HL-60/S4 (cell line): ENCODE measurements around the gene SEMA6B.
"Not testable (repeated sequence)": the region's sequence is repeated elsewhere in the genome, so short reads cannot be mapped to it uniquely, and the experiment has no call there.

ENCODE experiments used
- in situ Hi-C: fragments of 300-500 bp; cut with MboI; formaldehyde crosslinking; loops from 2 replicates; pipeline ENCODE4 v1.14.3; 2022; ENCODE audit warnings: low sequenced_read_pairs

The SEMA6B gene

DNA sequence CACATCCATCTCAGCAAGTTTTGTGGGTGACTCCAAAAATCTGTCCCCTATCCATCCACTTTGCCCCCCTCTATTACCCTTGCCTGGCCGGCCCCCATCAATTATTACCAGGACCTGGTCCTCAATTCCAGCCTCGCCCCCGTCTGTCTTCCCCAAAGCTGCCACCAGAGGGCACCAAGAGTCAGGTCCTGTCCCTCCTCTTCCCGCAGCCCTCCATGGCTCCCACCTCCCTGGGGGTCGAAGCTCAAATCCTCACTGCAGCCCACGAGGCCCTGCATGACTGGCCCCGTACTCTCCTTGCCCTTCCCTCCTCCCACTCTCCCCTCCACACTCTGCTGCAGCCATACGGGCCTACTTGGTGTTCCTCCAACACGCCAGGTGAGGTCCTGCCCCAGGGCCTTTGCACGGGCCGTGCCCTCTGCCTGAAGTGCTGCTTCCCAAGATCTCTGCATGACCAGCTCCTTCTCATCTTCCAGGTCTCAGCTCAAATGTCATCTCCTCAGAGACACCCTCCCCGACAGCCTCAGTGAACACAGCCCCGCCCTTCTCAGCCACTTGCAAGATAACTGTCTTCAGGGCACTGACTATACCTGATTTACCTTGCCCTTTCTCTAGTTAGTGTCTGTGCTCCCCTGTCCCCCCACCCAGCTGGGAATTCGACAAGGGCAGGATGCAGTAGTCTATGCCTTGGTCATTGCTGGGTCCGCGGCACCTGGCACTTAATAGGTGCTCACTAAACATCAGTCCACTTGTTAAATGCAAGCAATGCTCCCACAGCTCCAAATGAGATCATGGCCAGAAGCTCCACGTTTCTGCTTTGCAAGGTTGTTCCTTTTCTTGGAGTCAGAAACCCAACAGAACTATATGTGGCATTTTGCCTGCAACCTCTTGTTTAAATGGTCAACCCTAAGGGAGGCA lies 16.8 kb upstream of the SEMA6B start:
- in situ Hi-C loops: loop anchor here (5.0 kb wide), 1 partner anchor 56 kb away; no protein-coding TSS in a partner anchor

DNA sequence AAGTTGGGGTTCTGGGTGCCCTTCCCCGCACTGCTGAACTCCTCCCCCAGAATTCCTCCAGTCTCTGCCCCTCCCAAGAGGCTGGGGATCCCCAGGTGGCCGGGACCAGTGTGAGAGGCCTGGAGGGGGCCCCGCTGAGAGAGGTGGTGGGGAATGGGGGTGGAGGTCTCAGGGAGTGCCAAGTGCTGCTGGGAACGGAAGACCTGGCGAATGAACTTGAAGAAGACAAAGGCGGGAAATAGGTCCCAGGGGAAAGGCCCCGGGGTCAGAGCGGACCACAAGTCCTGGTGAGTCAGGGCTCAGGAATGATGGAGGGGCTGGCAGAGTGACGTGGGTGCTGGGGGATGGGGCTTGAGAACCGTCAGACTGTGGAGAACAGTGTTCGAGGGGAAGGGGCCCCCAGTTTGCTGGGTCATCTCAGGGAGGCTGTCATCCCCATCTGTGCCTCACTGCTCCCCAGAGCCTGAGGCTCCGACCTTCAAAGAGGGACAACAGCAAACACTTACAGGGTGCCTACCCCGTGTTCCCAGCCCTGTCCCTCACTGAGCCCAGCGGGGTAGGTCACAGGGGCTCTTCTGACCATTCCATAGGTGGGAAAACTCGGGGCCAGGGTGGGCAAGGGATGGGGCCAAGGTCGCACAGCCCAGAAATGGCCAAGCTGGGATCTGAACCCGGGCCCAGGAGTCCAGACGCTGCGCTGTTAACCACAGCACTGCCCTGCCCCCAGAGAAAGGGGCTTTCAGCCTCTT lies 16.0 kb upstream of the SEMA6B start:
- in situ Hi-C loops: loop anchor here (5.0 kb wide), 1 partner anchor 57 kb away; no protein-coding TSS in a partner anchor

DNA sequence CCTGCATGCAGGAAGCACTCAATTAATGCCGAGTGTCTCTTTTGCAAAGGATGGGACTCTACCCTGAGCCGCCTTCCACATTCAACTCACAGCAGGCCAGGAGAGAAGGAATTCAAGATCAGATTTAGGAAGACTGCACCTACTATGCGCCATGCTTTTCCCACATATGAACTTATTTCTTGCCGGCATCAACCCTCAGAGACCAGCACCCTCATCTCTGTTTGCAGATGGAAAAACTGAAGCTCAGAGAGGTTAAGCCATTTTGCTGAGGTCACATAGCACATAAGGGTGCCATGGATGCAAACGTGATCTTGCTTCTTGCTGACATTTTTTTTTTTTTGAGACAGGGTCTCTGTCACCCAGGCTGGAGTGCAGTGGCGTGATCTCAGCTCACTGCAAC lies 14.2 kb upstream of the SEMA6B start:
- in situ Hi-C loops: no loop called here

DNA sequence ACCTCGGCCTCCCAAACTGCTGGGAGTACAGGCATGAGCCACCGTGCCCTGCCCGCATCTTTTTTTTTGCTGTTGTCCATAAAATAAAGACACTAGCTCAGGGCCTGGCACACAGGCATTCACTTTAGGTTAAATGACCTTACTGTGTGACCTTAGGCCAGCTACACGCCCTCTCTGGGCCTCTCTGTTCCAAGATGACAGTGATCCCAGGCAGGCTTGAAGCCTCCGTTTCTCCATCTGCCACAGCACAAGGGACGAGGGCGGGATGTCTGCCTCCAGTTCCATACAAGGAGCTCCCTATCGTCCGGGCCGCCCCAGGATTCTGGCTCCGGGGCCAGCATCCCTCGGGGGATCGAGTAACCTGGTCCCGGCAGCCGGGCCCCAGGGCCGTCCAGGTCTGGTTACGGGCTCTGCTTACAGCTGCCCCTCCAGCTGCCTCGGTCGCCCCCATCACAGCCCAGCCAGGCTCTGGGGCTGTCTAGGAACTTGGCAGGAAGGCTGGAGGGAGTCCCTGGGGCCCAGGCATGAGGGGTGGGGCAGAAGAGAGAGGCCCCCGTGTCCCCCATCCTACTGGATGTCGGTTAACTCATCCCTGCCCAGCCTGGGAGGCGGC lies 11.9 kb upstream of the SEMA6B start:
- in situ Hi-C loops: no loop called here

DNA sequence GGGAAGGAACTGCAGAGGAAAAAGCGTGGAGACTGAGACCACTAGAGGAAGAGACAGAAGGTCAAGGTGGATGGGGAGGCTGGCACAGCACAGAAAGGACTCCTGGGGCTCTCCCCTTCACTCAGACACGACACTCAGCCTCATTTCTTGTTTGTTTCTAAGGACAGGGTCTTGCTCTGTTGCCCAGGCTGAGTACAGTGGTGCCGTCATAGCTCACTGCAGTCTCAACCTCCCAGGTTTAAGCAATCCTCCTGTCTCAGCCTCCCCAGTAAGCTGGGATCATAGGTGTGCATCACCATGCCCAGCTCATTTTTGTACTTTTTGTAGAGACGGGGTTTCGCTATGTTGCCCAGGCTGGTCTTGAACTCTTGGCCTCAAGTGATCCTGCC lies 11.4 kb upstream of the SEMA6B start:
- in situ Hi-C loops: no loop called here

DNA sequence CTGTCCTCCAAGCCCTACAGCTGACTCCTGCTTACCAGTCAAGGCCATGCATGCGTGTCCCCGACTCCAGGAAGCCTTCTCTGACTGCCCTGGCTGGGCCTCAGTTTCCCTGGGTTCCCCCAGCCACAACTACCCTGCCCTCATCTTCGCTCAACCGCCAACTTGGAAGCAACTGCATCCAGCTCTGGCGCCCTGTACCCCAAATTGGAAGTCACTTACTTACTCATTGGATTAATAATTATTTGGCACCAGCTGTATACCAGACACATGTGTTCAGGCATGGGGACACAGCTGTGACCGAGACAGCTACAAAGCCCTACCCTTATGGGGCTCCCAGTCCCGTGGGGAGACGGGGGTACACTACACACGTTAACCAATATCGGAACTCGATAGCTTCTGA lies 10.9 kb upstream of the SEMA6B start:
- in situ Hi-C loops: no loop called here

DNA sequence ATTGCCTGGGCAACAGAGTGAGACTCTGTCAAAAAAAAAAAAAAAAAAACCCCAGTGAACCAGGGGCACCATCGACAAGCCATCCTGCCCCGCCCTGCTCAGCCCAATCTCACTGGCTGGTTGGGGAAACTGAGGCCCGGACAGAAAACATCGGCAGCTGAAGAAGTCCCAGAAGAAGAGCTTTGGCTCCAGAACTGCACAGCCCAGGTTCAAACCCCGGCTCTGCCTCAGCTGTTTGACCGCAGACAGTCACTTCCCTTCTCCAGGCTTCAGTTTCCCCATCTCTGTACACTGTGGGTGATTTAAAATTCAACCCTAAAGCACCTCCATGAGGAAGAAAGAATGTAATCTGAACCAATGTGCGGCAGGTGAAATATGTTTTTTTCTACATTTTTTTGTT lies 9.4 kb upstream of the SEMA6B start:
- in situ Hi-C loops: no loop called here

DNA sequence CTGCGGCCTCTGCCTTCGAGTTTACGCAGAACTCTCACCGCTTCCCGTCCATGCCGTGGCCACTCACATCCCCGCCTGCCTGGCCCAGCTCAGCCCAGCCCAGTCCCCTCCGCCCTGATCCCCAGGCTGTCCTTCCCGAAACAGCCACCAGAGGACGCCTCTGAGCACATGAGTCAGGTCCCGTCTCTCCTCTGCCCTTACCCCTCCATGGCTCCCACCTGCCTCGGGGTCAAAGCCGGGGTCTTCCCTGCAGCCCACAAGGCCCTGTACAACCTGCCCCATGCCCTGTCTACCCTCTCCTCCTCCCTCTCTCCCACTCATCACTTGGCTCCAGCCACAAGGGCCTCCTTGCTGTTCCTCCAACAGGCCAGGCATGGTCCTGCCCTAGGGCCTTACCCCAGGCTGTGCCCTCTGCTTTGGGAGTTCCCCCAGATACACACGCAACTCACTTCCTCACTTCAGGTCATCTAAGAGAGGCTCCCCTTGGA lies 8.1 kb upstream of the SEMA6B start:
- in situ Hi-C loops: no loop called here

DNA sequence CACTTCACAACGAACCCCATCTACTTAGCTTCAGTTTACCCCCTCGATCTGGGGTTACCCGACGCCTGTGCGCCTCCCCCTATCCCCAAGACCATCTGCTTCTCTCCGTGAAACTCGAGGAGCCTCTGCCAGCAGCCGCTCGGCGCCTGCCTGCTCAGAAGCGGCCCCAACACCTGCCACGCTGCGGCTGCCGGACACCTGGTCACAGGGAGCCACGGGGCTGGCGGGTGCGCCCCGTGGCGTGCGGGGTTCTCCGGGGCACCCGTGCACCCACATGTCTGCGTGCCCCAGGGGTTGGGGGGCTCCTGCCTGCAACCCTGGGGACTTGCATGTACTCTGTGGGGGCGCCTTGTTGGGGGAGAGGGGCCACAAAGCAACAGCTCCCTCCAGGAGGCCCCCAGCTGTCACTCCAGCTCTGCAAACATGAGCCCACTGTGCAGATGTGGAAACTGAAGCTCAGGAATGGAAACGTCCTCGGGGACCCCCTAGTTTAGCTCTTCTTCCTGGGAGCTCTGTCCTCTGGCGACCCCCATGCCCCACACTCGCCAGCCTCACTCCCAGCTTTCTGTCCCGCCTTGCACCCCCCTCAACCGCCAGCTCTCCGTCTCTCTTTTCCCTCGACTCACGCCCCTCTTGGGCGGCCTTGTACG lies 7.0 kb upstream of the SEMA6B start:
- in situ Hi-C loops: no loop called here

DNA sequence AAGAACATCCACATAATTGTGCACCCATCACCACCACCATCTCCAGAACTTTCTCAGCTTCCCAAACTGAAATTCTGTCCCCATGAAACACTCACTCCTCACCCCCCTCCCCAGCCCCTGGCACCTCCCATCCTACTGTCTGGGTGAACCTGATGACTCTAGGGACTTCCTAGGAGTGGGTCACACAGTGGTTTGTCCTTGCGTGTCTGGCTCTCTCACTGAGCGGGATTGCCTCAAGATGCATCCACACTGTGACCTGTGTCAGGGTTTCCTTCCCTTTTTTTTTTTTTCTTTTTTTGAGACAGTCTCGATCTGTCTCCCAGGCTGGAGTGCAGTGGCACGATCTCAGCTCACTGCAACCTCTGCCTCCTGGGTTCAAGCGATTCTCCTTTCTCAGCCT lies 4.1 kb upstream of the SEMA6B start:
- in situ Hi-C loops: not testable (repeated sequence)

DNA sequence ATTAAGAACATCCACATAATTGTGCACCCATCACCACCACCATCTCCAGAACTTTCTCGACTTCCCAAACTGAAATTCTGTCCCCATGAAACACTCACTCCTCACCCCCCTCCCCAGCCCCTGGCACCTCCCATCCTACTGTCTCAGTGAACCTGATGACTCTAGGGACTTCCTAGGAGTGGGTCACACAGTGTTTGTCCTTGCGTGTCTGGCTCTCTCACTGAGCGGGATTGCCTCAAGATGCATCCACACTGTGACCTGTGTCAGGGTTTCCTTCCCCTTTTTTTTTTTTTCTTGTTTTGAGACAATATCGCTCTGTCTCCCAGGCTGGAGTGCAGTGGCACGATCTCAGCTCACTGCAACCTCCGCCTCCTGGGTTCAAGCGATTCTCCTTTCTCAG lies 2.6 kb upstream of the SEMA6B start:
- in situ Hi-C loops: not testable (repeated sequence)

DNA sequence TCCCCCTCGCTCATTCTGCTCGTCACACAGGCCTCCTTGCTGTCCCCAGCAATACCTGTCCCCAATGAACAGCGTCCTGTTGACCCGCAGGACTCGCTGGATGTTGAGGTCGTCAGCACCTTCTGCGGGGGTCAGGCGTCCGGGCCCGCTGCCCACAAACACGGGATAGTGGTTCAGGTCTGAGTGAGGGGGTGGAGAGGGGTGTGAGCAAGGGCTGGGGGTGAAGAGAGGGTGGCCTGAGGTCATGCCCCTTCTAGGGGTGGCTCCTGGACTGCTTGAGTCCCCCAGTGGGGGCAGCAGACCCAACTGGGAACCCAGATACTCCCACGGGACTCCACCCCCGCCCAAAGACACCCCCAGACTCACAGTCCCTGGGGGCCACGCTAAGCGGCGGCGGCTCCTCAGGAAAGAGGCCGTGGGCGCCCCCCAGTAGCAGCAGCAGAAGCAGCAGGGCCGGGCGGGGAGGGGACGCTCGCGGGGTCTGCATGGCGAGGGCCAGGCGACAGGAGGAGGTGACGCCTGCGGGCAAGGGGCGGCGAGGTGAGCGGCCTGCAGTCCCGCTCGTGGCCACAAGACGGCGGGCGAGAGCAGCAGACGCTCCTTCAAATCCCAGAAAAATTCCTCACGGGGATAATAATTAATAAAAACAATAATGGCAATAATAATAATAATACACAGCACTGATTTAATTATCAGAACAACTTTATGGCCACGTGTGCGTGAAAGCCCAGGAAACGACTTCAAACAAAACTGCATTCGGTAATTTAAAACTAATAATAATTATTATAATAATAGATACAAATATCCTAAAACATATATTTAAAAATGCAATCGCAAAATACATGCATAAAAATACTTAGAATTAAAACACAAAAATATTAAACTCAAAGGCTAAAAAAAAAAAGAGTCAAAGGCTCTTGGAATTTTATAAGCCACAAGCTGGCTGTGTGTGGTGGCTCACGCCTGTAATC lies 1.2 kb downstream of the SEMA6B start:
- in situ Hi-C loops: no loop called here

DNA sequence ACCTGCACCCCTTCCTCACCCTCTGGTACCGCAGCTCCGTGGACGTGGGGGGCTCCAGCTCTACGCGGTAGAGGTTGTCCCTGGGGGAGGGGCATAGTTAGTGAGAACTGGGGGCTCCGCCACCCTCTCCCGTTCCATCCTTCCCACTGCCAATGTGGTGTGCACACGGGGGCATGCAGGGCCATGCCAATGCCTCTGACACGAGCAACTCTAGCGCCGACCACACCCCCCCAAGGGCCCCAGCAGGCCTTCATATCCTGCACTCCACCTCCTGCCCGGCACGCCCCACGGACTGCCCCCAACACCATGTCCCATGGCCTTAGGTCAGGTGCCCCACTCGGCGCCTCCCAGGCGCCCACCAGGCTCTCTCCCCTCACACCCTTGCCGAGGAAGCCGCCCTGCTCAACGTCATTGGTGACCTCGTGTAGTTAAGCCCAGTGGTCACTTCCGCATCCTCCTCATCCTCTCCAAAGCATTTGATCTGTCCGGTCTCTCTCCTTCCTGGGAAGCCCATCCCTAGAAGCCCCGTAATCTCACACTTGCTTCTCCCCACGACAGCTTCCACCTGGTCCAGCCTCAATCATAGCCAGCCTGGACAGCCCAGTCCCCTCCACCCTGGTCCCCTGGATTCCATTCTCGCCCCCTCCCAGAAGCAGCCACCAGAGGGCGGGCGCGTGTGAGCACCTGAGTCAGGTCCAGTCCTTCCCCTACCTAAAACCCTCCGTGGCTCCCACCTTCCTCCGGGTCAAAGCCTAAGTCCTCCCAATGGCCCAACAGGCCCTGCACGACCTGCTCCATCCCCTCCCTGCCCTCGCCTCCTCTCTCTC lies 2.1 kb downstream of the SEMA6B start:
- in situ Hi-C loops: no loop called here

DNA sequence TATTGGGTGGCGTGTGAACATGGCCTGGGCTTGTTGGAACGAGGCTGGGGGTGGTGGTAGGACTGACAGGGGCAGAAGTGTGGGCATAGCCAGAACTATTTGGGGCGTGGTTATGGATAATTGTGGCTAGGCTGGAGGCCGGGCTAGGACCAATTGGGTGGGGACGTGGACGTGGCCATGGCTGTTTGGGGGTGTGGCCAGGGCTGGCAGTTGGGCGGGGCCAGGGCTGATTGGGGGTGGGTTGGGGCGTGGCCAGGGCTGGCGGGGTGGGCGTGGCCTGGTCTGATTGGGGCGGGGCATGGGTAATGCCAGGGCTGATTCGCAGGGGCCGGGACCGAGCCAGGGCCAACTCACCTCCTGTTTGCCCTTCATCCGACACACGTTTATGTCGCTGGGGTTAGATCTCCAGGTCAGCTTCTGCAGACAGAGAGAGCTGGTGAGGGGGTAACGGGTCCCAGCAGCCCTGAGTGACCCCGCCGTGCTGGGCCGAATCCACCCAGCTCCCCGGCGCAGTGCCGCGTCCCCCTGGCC lies 2.8 kb downstream of the SEMA6B start:
- in situ Hi-C loops: no loop called here

DNA sequence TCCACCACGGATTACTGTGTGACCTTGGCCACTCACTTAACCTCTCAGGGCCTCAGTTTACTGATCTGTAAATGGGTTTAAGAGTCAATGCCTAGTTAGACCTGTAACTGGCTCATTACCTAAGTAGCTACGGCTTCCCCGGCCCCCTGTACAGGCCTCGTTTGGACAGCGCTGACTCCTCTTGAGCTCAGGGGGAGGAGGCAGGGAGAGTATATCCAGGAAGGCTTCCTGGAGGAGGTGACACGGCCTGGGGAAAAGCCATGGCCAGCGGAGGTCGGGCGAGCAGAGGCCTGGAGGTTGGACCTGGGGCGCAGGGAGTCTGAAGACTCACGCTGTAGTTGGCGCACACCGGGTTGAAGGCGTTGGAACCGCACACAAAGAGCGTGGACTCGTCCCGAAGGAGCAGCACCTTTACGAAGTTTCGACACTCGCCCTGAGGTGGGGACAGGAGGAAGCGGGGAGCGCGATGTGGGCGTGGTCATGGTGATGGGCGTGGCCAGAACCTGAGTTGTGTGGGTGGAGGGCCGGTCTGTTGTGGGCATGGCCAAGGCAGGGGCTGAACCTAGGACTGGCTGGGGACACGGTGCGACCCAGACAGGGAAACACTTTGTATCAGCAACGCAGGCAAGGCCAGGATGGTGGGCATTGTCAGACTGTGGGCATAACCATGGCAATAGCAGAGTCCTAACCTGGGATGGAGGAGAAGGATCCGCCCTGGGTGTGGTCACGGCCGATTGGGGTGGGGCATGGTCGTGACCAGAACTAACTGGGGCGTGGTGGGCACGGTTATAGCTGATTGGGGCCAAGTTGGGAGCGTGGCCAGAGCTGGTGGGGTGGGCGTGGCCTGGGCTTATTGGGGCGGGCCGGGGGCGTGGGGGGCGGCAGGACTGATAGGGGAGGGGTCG lies 3.6 kb downstream of the SEMA6B start:
- in situ Hi-C loops: no loop called here

DNA sequence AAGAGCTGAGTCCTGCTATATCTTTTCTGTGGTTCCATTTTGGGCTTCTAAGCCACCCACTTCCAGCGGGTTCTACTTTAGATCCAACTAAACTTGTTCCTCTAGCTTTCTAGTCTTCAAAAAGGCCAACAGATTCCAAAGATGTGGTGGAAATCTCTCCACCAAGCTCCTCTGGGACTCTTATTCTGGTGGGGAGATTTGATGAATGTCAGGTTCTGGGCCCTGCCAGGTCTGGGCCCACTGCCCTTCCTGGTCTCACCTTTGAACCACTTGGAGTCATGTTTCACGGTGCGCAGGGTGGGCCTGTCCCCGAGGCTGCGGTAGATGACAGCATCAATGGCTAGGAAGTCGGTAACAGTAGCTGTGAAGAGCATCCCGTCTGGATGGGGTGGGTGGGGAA lies 4.8 kb downstream of the SEMA6B start:
- in situ Hi-C loops: no loop called here

DNA sequence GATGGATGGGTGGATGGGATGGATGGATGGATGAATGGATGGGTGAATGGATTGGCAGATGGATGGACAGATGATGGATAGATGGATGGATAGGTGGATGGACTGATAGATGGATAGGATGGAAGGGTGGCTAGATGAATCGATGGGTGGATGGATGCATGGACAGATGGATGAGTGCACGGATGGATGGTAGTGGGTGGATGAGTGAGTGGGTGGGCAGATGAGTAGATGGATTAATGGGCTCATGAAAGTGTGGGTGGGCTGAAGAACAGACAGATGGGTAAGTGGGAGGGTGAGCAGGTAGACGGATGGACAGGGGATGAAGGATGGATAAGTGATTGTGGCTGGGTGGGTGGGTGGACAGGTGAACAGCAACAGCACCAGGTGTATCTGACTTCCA lies 5.7 kb downstream of the SEMA6B start:
- in situ Hi-C loops: no loop called here
